Hepatocyte (in vitro differentiated cells): ENCODE results near the gene AMZ2. TPM values are rescaled to one million over a fixed set of nuclear protein-coding genes. Genes with fewer than 3 reads are reported as not detected.

Source experiments
- DNase-seq: peaks from one replicate; pipeline ENCODE4 v3.0.0-alpha.2; 2016; ENCODE audit warnings: low spot score
- H2AFZ ChIP-seq: fragments of 200-600 bp; sonication (generic); 2 replicates; pipeline ENCODE4 v1.6.0; 2016; ENCODE audit warnings: antibody characterized with exemption, mild to moderate bottlenecking
- H3K27ac ChIP-seq: fragments of 200-600 bp; sonication (generic); 2 replicates; pipeline ENCODE4 v1.5.1; 2016; ENCODE audit warnings: mild to moderate bottlenecking
- H3K27me3 ChIP-seq: fragments of 200-600 bp; sonication (generic); 2 replicates; pipeline ENCODE4 v1.6.1; 2016
- H3K36me3 ChIP-seq: fragments of 200-600 bp; sonication (generic); replicated peaks from 2 replicates; pipeline ENCODE4 v1.5.1; 2016; ENCODE audit warnings: low read depth; ENCODE audit not compliant: insufficient read depth
- H3K4me1 ChIP-seq: fragments of 200-600 bp; sonication (generic); 2 replicates; pipeline ENCODE4 v1.5.1; 2016; ENCODE audit warnings: mild to moderate bottlenecking, moderate library complexity; ENCODE audit not compliant: insufficient read depth
- H3K4me2 ChIP-seq: fragments of 200-600 bp; sonication (generic); 2 replicates; pipeline ENCODE4 v1.6.0; 2016
- H3K4me3 ChIP-seq: fragments of 200-600 bp; sonication (generic); 2 replicates; pipeline ENCODE4 v1.5.1; 2016; ENCODE audit warnings: mild to moderate bottlenecking
- H3K79me2 ChIP-seq: fragments of 200-600 bp; sonication (generic); 2 replicates; pipeline ENCODE4 v1.6.0; 2017; ENCODE audit warnings: mild to moderate bottlenecking
- H3K9me2 ChIP-seq: fragments of 200-600 bp; sonication (generic); replicated peaks from 2 replicates; pipeline ENCODE4 v1.6.0; 2017; ENCODE audit warnings: mild to moderate bottlenecking; ENCODE audit not compliant: insufficient read depth
- H3K9me3 ChIP-seq: fragments of 200-600 bp; sonication (generic); 2 replicates; pipeline ENCODE4 v1.5.1; 2016; ENCODE audit warnings: low read depth, mild to moderate bottlenecking
- H4K20me1 ChIP-seq: fragments of 200-600 bp; sonication (generic); 2 replicates; pipeline ENCODE4 v1.6.0; 2016; ENCODE audit warnings: mild to moderate bottlenecking; ENCODE audit not compliant: insufficient read depth, poor library complexity, severe bottlenecking
- CTCF ChIP-seq: fragments of 200-600 bp; sonication (generic); IDR thresholded peaks from 2 replicates; pipeline ENCODE4 v1.5.1; 2016; ENCODE audit warnings: antibody characterized with exemption, mild to moderate bottlenecking; ENCODE audit not compliant: poor library complexity
- EZH2 ChIP-seq: fragments of 200-600 bp; sonication (generic); IDR thresholded peaks from 2 replicates; pipeline ENCODE4 v1.6.1; 2016; ENCODE audit warnings: antibody characterized with exemption, mild to moderate bottlenecking, borderline replicate concordance
- EZH2phosphoT487 ChIP-seq: fragments of 200-600 bp; sonication (generic); IDR thresholded peaks from one replicate; pipeline ENCODE4 v1.6.1; 2018; ENCODE audit warnings: antibody characterized with exemption, mild to moderate bottlenecking, low read depth, moderate library complexity; ENCODE audit not compliant: unreplicated experiment, severe bottlenecking
- WGBS: methylation state at CpG from one replicate; pipeline ENCODE4 v1.1.6; 2016; ENCODE audit warnings: low lambda C conversion rate; ENCODE audit errors: missing lambda C conversion rate; 5-methylcytosine and 5-hydroxymethylcytosine counted together
- polyA plus RNA-seq: library from polyadenylated mRNA; unstranded; fragments of >200 nt; fragmentation: Nextera tagmentation; extraction: Ambion mirVana; gene quantifications from 2 replicates; pipeline ENCODE4 v1.2.1, GENCODE V29; 2016
- total RNA-seq: library from RNA; depleted of rRNA; stranded (reverse); fragments of >200 nt; gene quantifications from 2 replicates; pipeline ENCODE4 v1.2.3, GENCODE V29; 2014

AMZ2 gene
- total and polyA plus RNA-seq, 2 experiments from 2014 or later: 51.6 to 58.8 TPM

DNA sequence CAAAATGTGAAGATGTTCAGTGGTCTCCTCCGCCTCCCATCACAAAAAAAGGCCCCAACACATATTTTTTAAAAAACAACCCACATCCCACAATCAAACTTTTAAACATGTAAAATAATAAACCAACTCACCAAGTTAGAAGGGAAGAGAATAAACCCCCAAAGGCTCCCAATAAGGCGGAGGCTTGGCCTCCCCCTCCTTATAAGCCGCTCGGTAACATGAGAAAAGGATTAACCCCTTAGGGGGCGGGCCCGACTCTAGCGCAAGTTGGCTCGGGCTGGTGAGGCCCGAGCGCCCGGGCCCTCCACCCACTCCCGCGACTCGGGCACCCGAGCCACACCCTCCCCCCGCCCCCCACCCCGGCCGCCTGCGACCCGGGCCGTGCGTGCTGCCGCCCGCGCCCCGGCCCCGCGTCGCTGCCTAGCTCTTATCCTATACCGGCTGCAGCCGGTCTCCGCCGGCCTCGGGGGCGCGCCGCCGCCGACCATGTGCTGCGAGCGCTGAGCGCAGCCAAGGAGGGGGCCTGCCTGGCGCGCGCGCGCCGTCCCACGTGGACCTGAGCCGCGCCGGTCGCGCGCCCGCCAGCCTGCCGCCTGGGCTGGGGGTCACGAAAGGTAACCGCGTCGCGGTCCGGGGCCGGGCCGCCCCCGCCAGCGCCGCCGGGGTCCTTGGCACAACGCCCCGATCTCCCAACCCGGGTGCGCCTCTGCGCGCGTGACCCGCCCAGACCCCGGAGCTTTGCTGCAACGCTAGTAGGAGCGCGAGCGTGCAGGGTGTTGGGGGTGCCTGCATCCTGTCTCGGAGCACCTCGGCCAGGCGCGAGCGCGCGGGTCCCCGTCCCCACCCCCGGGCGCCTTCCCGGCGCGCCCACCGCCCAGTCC, 43.4 kb downstream of the AMZ2 start, which contains the start of the genes ARSG and SLC16A6:
Gene ARSG, plus strand, starts transcription at position 541 of the 881 bp plus-strand sequence. CDS start 15,999 bp downstream, outside the sequence.
Gene SLC16A6, minus strand, starts transcription at position 173 of the 881 bp plus-strand sequence. CDS start 12,807 bp downstream, outside the sequence.
- Histone ChIP-seq H4K20me1 (no peaks in the 10 kb centered on the region), H3K27ac (no peak within 1 kb of the TSS), H3K4me3 (peak within 1 kb of the TSS; percentile 74), H3K4me2 (peak within 1 kb of the TSS; percentile 97), H3K9me3 (no peaks in the 10 kb centered on the region), H3K4me1 (peaks cover 11% of the 10 kb centered on the region), H3K27me3 (peaks cover 68% of the 10 kb centered on the region), H3K36me3 (no peaks in the 10 kb centered on the region), H2AFZ (peak within 1 kb of the TSS; percentile 87), H3K79me2 (no peaks in the 10 kb centered on the region), H3K9me2 (no peaks in the 10 kb centered on the region)
- no peak for TF ChIP-seq CTCF
- 2% methylated on average over 59 of the region's 96 CpGs for WGBS
- DNase-seq: peak; percentile 82

DNA sequence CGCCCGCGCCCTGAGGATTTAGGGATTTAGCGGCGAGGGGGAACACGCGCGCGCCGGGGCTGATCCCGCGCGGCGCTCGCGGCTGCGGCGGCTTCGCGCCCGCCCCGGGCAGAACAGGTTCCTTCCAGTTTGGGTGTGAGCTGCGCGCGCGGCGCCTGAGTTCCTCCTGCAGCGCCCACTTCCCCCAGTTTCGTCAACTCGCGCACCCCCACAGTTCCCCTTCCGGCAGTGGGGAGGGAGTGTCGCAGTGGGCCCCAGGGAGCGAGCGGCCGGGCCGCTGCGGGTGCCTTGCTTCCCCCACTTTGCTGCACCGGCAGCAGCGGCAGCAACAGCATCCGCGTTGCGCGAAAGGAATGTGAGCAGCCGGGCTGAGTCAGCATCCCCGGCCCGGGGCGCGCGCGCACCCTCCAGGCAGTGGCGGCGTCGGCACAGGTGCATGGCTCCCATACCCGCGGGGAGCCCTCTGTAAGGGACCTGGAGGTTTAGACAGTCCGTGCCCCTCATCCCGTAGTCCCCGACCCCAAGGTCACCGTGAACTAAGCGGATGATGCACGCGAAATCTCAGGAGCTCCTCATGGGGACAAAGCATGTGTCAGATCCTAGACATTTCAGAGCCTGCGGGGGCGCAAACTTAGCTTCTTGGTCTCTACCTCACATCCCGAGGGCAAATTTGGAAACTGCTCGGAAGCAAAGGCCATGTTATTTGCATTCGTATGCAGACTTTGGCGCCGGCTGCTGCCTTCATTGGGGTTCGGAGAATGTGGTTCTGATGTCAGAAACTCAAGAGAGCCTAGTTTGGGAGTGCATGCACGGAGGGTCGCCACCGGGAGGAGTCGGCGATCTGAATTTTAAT, 44.2 kb downstream of the AMZ2 start:
- H3K4me3 ChIP-seq: peak overlapping the region; percentile 74
- H3K4me2 ChIP-seq: peak overlapping the region; percentile 97
- H3K9me3 ChIP-seq: no peaks in the 10 kb centered on the region
- H3K9me2 ChIP-seq: no peaks in the 10 kb centered on the region
- H3K36me3 ChIP-seq: no peaks in the 10 kb centered on the region
- peaks cover 75% of the 10 kb centered on the region for H3K27me3 ChIP-seq
- 1% methylated on average over 61 of the region's 76 CpGs for WGBS
- no peak overlapping the region for H3K27ac ChIP-seq
- peak; percentile 81 for DNase-seq
- peaks cover 11% of the 10 kb centered on the region for H3K4me1 ChIP-seq
- H2AFZ ChIP-seq: peak overlapping the region; percentile 87
- no peaks in the 10 kb centered on the region for H3K79me2 ChIP-seq
- no peaks in the 10 kb centered on the region for H4K20me1 ChIP-seq
- TF ChIP-seq EZH2phosphoT487: no peak
- TF ChIP-seq CTCF: no peak
- TF ChIP-seq EZH2: no peak

GRCh38 chr17:68292689-68293040, 44.8 kb downstream of the AMZ2 start:
- WGBS: 39% methylated on average over 9 of the region's 9 CpGs
- Histone ChIP-seq H3K27ac (no peak overlapping the region), H3K9me2 (no peaks in the 10 kb centered on the region), H2AFZ (no peak overlapping the region), H3K4me1 (peaks cover 11% of the 10 kb centered on the region), H4K20me1 (no peaks in the 10 kb centered on the region), H3K79me2 (no peaks in the 10 kb centered on the region), H3K27me3 (peaks cover 75% of the 10 kb centered on the region), H3K4me2 (peak overlapping the region; percentile 97), H3K4me3 (no peak overlapping the region), H3K36me3 (no peaks in the 10 kb centered on the region), H3K9me3 (no peaks in the 10 kb centered on the region)
- DNase-seq: no peak
- TF ChIP-seq EZH2: no peak
- TF ChIP-seq CTCF: no peak
- TF ChIP-seq EZH2phosphoT487: no peak
